ENCODE measurements around the gene HCK.

Gene HCK

DNA sequence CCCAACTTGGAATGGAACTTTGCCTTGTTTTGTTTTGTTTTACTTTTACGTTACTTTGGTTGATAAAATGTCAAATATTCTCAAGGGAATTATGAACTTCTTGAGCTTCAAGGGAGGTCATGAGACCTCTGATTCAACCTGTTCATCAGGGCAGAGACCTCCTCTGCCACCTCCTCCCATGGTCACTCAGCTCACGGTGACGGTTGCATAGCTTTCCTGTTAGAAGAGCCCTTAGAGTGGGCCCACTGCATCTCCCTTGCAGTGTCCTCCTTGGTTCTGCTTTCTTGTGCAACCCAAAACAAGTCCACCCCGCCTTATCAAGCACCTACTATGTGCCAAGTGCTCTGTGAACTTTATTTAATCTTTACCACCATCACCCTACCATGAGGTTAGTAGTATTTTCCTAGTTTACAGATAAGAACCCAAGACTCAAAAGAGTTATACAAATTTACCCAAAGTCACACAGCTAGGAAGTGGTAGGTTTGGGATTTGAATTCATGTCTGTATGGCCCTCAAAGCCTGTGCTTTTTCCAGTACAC lies 72.9 kb downstream of the HCK start:
- no peak for DNase-seq (ENCODE audit: low read depth in 2 of 2)
- TF ChIP-seq CTCF (IDR thresholded peaks at IDR 0.05; ENCODE audit: low read depth, low read length) = no peak
- no peak overlapping the region for H3K4me3 ChIP-seq (replicated peaks in 1 of 2; ENCODE audit: low read depth in 2 of 2, low read length in 2 of 2)

DNA sequence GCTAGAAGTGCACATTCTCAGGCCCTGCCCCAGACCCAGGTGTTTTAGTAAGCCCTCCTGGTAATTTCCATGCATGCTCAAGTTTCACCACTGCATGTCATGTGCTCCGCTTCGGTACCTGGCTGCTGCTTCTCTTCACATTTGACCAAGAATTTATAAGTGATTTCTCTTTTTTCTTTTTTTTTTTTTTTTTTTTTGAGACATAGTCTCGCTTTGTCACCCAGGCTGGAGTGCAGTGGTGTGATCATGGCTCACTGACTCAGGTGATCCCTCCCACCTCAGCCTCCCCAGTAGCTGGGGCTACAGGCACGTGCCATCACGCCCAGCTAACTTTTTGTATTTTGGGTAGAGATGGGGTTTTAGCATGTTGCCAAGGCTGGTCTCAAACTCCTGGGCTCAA lies 73.5 kb downstream of the HCK start:
- no peak overlapping the region for H3K4me3 ChIP-seq (replicated peaks in 1 of 2; ENCODE audit: low read depth in 2 of 2, low read length in 2 of 2)
- DNase-seq (ENCODE audit: low read depth in 2 of 2) = no peak
- no peak for TF ChIP-seq CTCF (IDR thresholded peaks at IDR 0.05; ENCODE audit: low read depth, low read length)

GRCh38 chr20:32126919-32127318 lies 74.9 kb downstream of the HCK start:
- no peak overlapping the region for H3K4me3 ChIP-seq (replicated peaks in 1 of 2; ENCODE audit: low read depth in 2 of 2, low read length in 2 of 2)
- TF ChIP-seq CTCF (IDR thresholded peaks at IDR 0.05; ENCODE audit: low read depth, low read length) = no peak
- no peak for DNase-seq (ENCODE audit: low read depth in 2 of 2)

DNA sequence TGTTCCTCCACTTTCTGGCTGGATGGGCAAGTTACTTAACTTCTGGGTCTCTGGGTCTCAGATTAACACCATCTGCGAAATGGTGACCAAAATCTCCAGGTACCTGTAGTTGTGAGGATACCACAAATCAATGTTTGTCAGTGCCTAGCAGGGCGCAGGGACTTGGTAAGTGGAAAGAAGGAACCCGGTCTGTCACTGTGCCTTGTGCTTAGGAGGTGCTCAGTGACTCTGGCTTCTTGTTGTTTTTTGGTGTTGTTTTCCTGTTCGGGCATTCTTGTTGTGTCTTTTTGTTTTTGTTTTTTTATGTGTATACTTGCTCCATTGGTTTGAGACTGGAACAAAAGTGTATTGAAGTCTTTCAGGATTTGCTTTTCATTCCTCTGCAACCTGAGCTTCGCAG lies 75.3 kb downstream of the HCK start:
- no peak for TF ChIP-seq CTCF (IDR thresholded peaks at IDR 0.05; ENCODE audit: low read depth, low read length)
- no peak for DNase-seq (ENCODE audit: low read depth in 2 of 2)

DNA sequence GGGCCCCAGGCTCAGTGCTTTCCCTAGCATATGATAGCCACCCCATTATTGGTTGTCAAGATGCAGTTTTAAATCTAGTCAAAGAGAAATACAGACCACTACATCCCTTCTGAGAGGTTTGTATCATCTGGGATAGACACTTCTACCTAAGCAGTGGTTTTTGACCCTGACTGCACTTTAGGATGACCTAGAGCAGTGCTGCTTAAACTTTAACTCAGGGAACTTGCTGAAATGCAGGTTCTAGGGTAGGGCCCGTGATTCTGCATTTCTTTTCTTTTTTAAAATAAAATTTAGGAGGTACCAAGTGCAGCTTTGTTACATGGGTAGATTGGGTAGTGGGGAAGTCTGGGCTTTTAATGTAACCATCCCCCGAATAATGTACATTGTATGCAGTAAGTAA lies 76.1 kb downstream of the HCK start:
- TF ChIP-seq CTCF (IDR thresholded peaks at IDR 0.05; ENCODE audit: low read depth, low read length) = no peak
- H3K4me3 ChIP-seq (replicated peaks in 1 of 2; ENCODE audit: low read depth in 2 of 2, low read length in 2 of 2) = no peak overlapping the region
- DNase-seq (ENCODE audit: low read depth in 2 of 2) = no peak

More for the DNA sequence above, 75.3 kb downstream of the HCK start:
- no peak overlapping the region for H3K4me3 ChIP-seq (replicated peaks in 1 of 2; ENCODE audit: low read depth in 2 of 2, low read length in 2 of 2)

- no peak overlapping the region for H3K4me3 ChIP-seq (replicated peaks in 1 of 2; ENCODE audit: low read depth in 2 of 2, low read length in 2 of 2)
- DNase-seq (ENCODE audit: low read depth in 2 of 2) = no peak
- no peak for TF ChIP-seq CTCF (IDR thresholded peaks at IDR 0.05; ENCODE audit: low read depth, low read length)
These were observed 77.8 kb downstream of the HCK start for GRCh38 chr20:32129863-32130262.

GRCh38 chr20:32130352-32130751 lies 78.3 kb downstream of the HCK start:
- H3K4me3 ChIP-seq (replicated peaks in 1 of 2; ENCODE audit: low read depth in 2 of 2, low read length in 2 of 2) = no peak overlapping the region
- no peak for TF ChIP-seq CTCF (IDR thresholded peaks at IDR 0.05; ENCODE audit: low read depth, low read length)
- peak; percentile 20 to 39 for DNase-seq (ENCODE audit: low read depth in 2 of 2)
